GM12878 (cell line): Measurements from ENCODE around the gene NOVA2.

Experiments
- BMI1 ChIP-seq: fragments of 450-650 bp; IDR thresholded peaks from 2 replicates; pipeline ENCODE4 v1.6.1; 2016; ENCODE audit warnings: mild to moderate bottlenecking, moderate library complexity, borderline replicate concordance
- CEBPB ChIP-seq, 2 experiments: fragments of 150-350 bp in 1 of 2; IDR thresholded peaks; 2 replicates each; pipeline ENCODE4 v1.6.1; 2012 to 2014; ENCODE audit warnings: low read depth in 2 of 2, low read length in 2 of 2, borderline replicate concordance in 1 of 2, inconsistent platforms in 1 of 2
- KDM1A ChIP-seq: fragments of 200-600 bp; sonication (generic); IDR thresholded peaks from 2 replicates; pipeline ENCODE4 v1.6.1; 2016; ENCODE audit warnings: borderline replicate concordance
- MXI1 ChIP-seq: fragments of 150-350 bp; IDR thresholded peaks from 2 replicates; pipeline ENCODE4 v1.6.1; 2011; ENCODE audit warnings: low read depth, mild to moderate bottlenecking, inconsistent platforms, low read length, improper control_type of control experiment
- MYC ChIP-seq: IDR thresholded peaks from 2 replicates; pipeline ENCODE4 v1.6.1; 2011; ENCODE audit warnings: mild to moderate bottlenecking, low read length, moderate library complexity, inconsistent platforms; ENCODE audit not compliant: insufficient read depth, insufficient replicate concordance, insufficient read length, severe bottlenecking
- POLR2A ChIP-seq: IDR thresholded peaks from 2 replicates; pipeline ENCODE4 v1.6.1; 2011; ENCODE audit warnings: low read depth, mild to moderate bottlenecking, low read length
- POLR2AphosphoS5 ChIP-seq: IDR thresholded peaks from 2 replicates; pipeline ENCODE4 v1.6.1; 2011; ENCODE audit warnings: mild to moderate bottlenecking, low read length, inconsistent platforms
- RAD21 ChIP-seq: IDR thresholded peaks from 2 replicates; pipeline ENCODE4 v1.6.1; 2011; ENCODE audit warnings: mild to moderate bottlenecking, low read depth, low read length, moderate library complexity; ENCODE audit not compliant: insufficient read depth
- RBBP5 ChIP-seq: fragments of 200-600 bp; sonication (generic); conservative IDR thresholded peaks from 2 replicates; pipeline ENCODE4 v1.6.1; 2016
- TAF1 ChIP-seq: IDR thresholded peaks from 2 replicates; pipeline ENCODE4 v1.6.1; 2011; ENCODE audit warnings: mild to moderate bottlenecking, low read depth, low read length, borderline replicate concordance
- YBX1 ChIP-seq: fragments of 450-650 bp; IDR thresholded peaks from 2 replicates; pipeline ENCODE4 v1.6.1; 2016; ENCODE audit warnings: antibody characterized with exemption
- TF ChIP-seq, protein P1 (sequence below), 3 experiments: IDR thresholded peaks in 2 of 3; conservative IDR thresholded peaks in 1 of 3; 2 replicates each; pipeline ENCODE4 v1.5.1; 2011; ENCODE audit warnings: low read depth in 3 of 3, low read length in 3 of 3, mild to moderate bottlenecking in 3 of 3, control low read depth in 2 of 3, moderate library complexity in 2 of 3, inconsistent platforms in 1 of 3, mixed read lengths in 1 of 3; ENCODE audit not compliant: control insufficient read depth in 2 of 3, insufficient read depth in 1 of 3; ENCODE audit errors: extremely low read depth in 1 of 3
- TF ChIP-seq, protein P2 (sequence below): fragments of 150-350 bp; IDR thresholded peaks from 2 replicates; pipeline ENCODE4 v1.6.1; 2016; ENCODE audit warnings: low read depth, low read length

DNA sequence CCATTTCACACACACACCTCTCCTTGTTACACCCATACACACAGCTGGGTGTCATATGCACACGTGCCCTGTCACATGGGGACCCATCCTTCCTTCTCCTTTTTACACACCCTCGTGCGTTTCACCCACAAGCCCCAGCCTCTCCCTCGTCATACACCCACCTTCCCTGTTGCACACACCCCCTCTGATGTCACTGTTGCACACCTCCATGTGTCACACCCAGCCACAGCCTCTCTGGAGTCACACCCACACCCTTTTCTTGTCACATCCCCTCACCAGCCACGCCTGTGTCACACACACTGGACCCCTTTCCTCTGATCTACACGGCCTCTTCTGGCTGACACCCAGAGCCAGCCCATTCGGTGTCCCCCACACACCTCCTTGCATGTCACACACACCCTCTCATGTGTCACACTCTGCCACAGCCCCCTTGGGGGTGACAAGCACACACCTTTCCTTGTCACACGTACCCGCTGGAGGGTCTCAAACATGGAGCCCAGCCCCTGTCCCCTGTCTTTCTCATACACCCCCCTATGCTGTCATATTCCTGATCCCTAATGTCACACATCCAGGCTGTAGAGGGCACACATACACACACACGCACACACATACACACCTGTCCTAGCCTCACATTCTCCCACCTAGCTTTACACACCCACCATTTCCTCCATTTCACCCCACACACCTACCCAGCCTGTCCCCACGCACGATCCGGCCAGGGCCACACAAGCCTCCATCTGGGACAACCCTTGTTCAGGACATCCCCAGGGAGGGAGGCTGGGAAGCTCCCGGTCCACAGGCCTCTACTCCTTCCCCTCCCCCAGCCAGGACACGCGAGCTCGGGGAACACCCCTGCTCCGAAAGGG, 1.4 kb downstream of the NOVA2 start:
- no peak for TF ChIP-seq CEBPB (IDR thresholded peaks at IDR 0.05; ENCODE audit: borderline replicate concordance in 1 of 2, low read depth in 2 of 2, low read length in 2 of 2)
- no peak for TF ChIP-seq POLR2A
- TF ChIP-seq, protein P1, sequence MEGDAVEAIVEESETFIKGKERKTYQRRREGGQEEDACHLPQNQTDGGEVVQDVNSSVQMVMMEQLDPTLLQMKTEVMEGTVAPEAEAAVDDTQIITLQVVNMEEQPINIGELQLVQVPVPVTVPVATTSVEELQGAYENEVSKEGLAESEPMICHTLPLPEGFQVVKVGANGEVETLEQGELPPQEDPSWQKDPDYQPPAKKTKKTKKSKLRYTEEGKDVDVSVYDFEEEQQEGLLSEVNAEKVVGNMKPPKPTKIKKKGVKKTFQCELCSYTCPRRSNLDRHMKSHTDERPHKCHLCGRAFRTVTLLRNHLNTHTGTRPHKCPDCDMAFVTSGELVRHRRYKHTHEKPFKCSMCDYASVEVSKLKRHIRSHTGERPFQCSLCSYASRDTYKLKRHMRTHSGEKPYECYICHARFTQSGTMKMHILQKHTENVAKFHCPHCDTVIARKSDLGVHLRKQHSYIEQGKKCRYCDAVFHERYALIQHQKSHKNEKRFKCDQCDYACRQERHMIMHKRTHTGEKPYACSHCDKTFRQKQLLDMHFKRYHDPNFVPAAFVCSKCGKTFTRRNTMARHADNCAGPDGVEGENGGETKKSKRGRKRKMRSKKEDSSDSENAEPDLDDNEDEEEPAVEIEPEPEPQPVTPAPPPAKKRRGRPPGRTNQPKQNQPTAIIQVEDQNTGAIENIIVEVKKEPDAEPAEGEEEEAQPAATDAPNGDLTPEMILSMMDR (IDR thresholded peaks at IDR 0.05 in 2 of 3, conservative IDR thresholded peaks at IDR 0.05 in 1 of 3; ENCODE audit: control insufficient read depth in 2 of 3, extremely low read depth in 1 of 3, insufficient read depth in 1 of 3, low read depth in 3 of 3, low read length in 3 of 3), result no peak
- no peak for TF ChIP-seq BMI1
- no peak for TF ChIP-seq RBBP5
- TF ChIP-seq TAF1, result no peak
- TF ChIP-seq RAD21, result no peak
- TF ChIP-seq, protein P2, sequence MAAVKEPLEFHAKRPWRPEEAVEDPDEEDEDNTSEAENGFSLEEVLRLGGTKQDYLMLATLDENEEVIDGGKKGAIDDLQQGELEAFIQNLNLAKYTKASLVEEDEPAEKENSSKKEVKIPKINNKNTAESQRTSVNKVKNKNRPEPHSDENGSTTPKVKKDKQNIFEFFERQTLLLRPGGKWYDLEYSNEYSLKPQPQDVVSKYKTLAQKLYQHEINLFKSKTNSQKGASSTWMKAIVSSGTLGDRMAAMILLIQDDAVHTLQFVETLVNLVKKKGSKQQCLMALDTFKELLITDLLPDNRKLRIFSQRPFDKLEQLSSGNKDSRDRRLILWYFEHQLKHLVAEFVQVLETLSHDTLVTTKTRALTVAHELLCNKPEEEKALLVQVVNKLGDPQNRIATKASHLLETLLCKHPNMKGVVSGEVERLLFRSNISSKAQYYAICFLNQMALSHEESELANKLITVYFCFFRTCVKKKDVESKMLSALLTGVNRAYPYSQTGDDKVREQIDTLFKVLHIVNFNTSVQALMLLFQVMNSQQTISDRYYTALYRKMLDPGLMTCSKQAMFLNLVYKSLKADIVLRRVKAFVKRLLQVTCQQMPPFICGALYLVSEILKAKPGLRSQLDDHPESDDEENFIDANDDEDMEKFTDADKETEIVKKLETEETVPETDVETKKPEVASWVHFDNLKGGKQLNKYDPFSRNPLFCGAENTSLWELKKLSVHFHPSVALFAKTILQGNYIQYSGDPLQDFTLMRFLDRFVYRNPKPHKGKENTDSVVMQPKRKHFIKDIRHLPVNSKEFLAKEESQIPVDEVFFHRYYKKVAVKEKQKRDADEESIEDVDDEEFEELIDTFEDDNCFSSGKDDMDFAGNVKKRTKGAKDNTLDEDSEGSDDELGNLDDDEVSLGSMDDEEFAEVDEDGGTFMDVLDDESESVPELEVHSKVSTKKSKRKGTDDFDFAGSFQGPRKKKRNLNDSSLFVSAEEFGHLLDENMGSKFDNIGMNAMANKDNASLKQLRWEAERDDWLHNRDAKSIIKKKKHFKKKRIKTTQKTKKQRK, result no peak
- no peak for TF ChIP-seq MYC
- TF ChIP-seq POLR2AphosphoS5, result no peak
- no peak for TF ChIP-seq MXI1
- no peak for TF ChIP-seq KDM1A
- no peak for TF ChIP-seq YBX1
